Tibial nerve (tissue), 4 donors: ENCODE measurements around the gene SIK2. TPM values are rescaled to one million over a fixed set of nuclear protein-coding genes. Genes with fewer than 3 reads are reported as not detected.

Experiments used
- DNase-seq, 2 donors: peaks; one replicate each; pipeline ENCODE4 v3.0.0-alpha.2; 2019; ENCODE audit warnings: low spot score in 2 of 2
- H3K27ac ChIP-seq, 4 donors: fragments of 200-600 bp; sonication (generic) in 3 of 4; one replicate each; pipeline ENCODE4 v1.5.1; 2017 to 2019; ENCODE audit warnings: mild to moderate bottlenecking in 1 of 4
- H3K27me3 ChIP-seq, 2 donors: fragments of 200-600 bp; sonication (generic) in 1 of 2; one replicate each; pipeline versions ENCODE4 v1.5.1 to v1.6.0; 2017 to 2019
- H3K36me3 ChIP-seq, 3 donors: fragments of 200-600 bp; sonication (generic); one replicate each; pipeline ENCODE4 v1.5.1; 2018 to 2019
- H3K4me1 ChIP-seq, 4 donors: fragments of 200-600 bp; sonication (generic) in 3 of 4; one replicate each; pipeline ENCODE4 v1.5.1; 2017 to 2019
- H3K4me3 ChIP-seq, 4 donors: fragments of 200-600 bp; sonication (generic) in 3 of 4; one replicate each; pipeline ENCODE4 v1.5.1; 2017 to 2019; ENCODE audit warnings: mild to moderate bottlenecking in 1 of 4, moderate library complexity in 1 of 4
- H3K9me3 ChIP-seq, 4 donors: fragments of 200-600 bp; sonication (generic) in 3 of 4; one replicate each; pipeline ENCODE4 v1.5.1; 2017 to 2019
- CTCF ChIP-seq, 5 experiments: fragments of 200-600 bp in 3 of 5; fragments of 450-650 bp in 2 of 5; sonication (generic) in 3 of 5; IDR thresholded peaks; one replicate each; pipeline ENCODE4 v1.5.1; 2016 to 2019; ENCODE audit warnings: antibody characterized with exemption in 5 of 5, mild to moderate bottlenecking in 3 of 5, moderate library complexity in 2 of 5
- EP300 ChIP-seq, 2 donors: sonication (generic); formaldehyde crosslinking; IDR thresholded peaks; one replicate each; pipeline ENCODE4 v1.6.1; 2017; ENCODE audit warnings: antibody characterized with exemption in 2 of 2, mild to moderate bottlenecking in 1 of 2
- POLR2A ChIP-seq, 2 donors: fragments of 450-650 bp; IDR thresholded peaks; one replicate each; pipeline ENCODE4 v1.6.1; 2017; ENCODE audit warnings: antibody characterized with exemption in 2 of 2, mild to moderate bottlenecking in 2 of 2, moderate library complexity in 2 of 2
- WGBS, 2 donors: methylation state at CpG; one replicate each; pipeline ENCODE4 v1.1.5; 2018; 5-methylcytosine and 5-hydroxymethylcytosine counted together
- total RNA-seq, 4 donors: library from RNA; depleted of rRNA; stranded (reverse); fragments of >200 nt; gene quantifications; one replicate each; pipeline ENCODE4 v1.1.0, GENCODE V29; 2016

Gene SIK2
- total RNA-seq, 4 donors from 2014 or later: 19.7 to 27.6 (median 24.1) TPM

- no peaks in the 10 kb centered on the region for H3K36me3 ChIP-seq
- WGBS, 2 donors: 87 to 89% methylated on average over 6 of the region's 6 CpGs
- H3K27ac ChIP-seq: peak overlapping the region in 2 of 4 donors; percentile 22 to 63
These were observed 174.3 kb downstream of the SIK2 start for GRCh38 chr11:111776398-111777093.

GRCh38 chr11:111777094-111778046 lies 175.1 kb downstream of the SIK2 start:
- peak overlapping the region in 2 of 4 donors; percentile 22 to 63 for H3K27ac ChIP-seq
- WGBS, 2 donors: 53 to 56% methylated on average over 4 of the region's 4 CpGs

More at GRCh38 chr11:111776398-111777093, 174.3 kb downstream of the SIK2 start:
- TF ChIP-seq POLR2A (IDR thresholded peaks at IDR 0.05) (no peak), CTCF (IDR thresholded peaks at IDR 0.05) (no peak), EP300 (IDR thresholded peaks at IDR 0.05) (no peak)
- H3K4me3 ChIP-seq: no peak overlapping the region
- no peaks in the 10 kb centered on the region for H3K9me3 ChIP-seq
- H3K4me1 ChIP-seq: peaks cover 0 to 9% (median 0%) of the 10 kb centered on the region in 4 donors
- no peaks in the 10 kb centered on the region for H3K27me3 ChIP-seq
- DNase-seq: no peak

GRCh38 chr11:111778047-111778558 lies 175.9 kb downstream of the SIK2 start:
- H3K4me3 ChIP-seq: no peak overlapping the region
- peaks cover 0 to 3% (median 0%) of the 10 kb centered on the region in 3 donors for H3K36me3 ChIP-seq
- 77 to 82% methylated on average over 3 of the region's 3 CpGs for WGBS, 2 donors
- no peak for DNase-seq
- no peaks in the 10 kb centered on the region for H3K27me3 ChIP-seq
- H3K9me3 ChIP-seq: no peaks in the 10 kb centered on the region
- no peak for TF ChIP-seq CTCF (IDR thresholded peaks at IDR 0.05)
- no peak overlapping the region for H3K27ac ChIP-seq
- H3K4me1 ChIP-seq: peaks cover 0 to 9% (median 0%) of the 10 kb centered on the region in 4 donors

More at GRCh38 chr11:111777094-111778046, 175.1 kb downstream of the SIK2 start:
- no peak for TF ChIP-seq POLR2A (IDR thresholded peaks at IDR 0.05)
- peak in 1 of 2 donors; percentile 65 for TF ChIP-seq EP300 (IDR thresholded peaks at IDR 0.05)
- peak; percentile 61 to 90 (median 66) for TF ChIP-seq CTCF (IDR thresholded peaks at IDR 0.05)
- DNase-seq: peak in 1 of 2 donors; percentile 46
- no peaks in the 10 kb centered on the region for H3K36me3 ChIP-seq
- H3K4me3 ChIP-seq: no peak overlapping the region
- H3K9me3 ChIP-seq: no peaks in the 10 kb centered on the region
- peaks cover 0 to 9% (median 0%) of the 10 kb centered on the region in 4 donors for H3K4me1 ChIP-seq
- H3K27me3 ChIP-seq: no peaks in the 10 kb centered on the region

- no peak overlapping the region for H3K27ac ChIP-seq
- WGBS, 2 donors: 83 to 86% methylated on average over 6 of the region's 6 CpGs
- TF ChIP-seq EP300 (IDR thresholded peaks at IDR 0.05) (no peak), CTCF (IDR thresholded peaks at IDR 0.05) (no peak), POLR2A (IDR thresholded peaks at IDR 0.05) (no peak)
These were observed 176.9 kb downstream of the SIK2 start for GRCh38 chr11:111779118-111779517.

More at GRCh38 chr11:111779118-111779517, 176.9 kb downstream of the SIK2 start:
- no peaks in the 10 kb centered on the region for H3K27me3 ChIP-seq
- peaks cover 0 to 7% (median 0%) of the 10 kb centered on the region in 3 donors for H3K36me3 ChIP-seq
- DNase-seq: no peak
- no peaks in the 10 kb centered on the region for H3K9me3 ChIP-seq
- H3K4me1 ChIP-seq: peaks cover 0 to 9% (median 0%) of the 10 kb centered on the region in 4 donors
- H3K4me3 ChIP-seq: no peak overlapping the region

Other genes starting within 250 kb of the SIK2 start
- gene POU2AF1, start 223.2 kb upstream of the SIK2 start, total RNA-seq: under 1 TPM in 1 of 4 donors, not detected in 3; 0.87 TPM
- not detected for gene BTG4, start 90.1 kb upstream of the SIK2 start, total RNA-seq
- not detected for gene HOATZ, start 87.7 kb upstream of the SIK2 start, total RNA-seq
- 10 to 100 TPM in 1 of 4 donors, 1 to 10 TPM in 3; 4.6 to 20.1 (median 5.2) TPM for gene LAYN, start 61.7 kb upstream of the SIK2 start, total RNA-seq
- 10 to 100 TPM; 20.8 to 41.4 (median 25.1) TPM for gene PPP2R1B, start 163.9 kb downstream of the SIK2 start, total RNA-seq